ENCODE data around the gene COL11A1. TPM values are rescaled to one million over a fixed set of nuclear protein-coding genes. Genes with fewer than 3 reads are reported as not detected.

Gene COL11A1
- total RNA-seq, 2 experiments from 2014 or later: not detected

DNA sequence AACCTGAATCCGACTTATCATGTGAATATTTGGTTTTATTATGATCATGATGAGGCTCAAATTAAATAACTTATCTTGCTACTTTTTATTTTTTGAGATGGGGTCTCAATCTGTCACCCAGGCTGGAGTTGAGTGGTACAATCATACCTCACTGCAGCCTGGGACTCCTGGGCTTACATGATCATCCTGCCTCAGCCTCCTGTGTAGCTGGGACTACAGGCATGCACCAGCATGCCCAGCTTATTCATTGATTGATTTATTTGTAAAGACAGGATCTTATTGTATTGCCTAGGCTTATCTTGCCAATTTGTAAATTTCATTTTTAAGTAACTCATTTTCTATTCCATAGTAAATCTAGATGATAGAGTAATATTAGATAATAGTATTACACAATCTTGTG is 84.3 kb downstream of the COL11A1 start:
- CTCF ChIA-PET: no interaction called here
- DNase-seq (no peak), ATAC-seq (no peak)
- TF ChIP-seq, protein P1, sequence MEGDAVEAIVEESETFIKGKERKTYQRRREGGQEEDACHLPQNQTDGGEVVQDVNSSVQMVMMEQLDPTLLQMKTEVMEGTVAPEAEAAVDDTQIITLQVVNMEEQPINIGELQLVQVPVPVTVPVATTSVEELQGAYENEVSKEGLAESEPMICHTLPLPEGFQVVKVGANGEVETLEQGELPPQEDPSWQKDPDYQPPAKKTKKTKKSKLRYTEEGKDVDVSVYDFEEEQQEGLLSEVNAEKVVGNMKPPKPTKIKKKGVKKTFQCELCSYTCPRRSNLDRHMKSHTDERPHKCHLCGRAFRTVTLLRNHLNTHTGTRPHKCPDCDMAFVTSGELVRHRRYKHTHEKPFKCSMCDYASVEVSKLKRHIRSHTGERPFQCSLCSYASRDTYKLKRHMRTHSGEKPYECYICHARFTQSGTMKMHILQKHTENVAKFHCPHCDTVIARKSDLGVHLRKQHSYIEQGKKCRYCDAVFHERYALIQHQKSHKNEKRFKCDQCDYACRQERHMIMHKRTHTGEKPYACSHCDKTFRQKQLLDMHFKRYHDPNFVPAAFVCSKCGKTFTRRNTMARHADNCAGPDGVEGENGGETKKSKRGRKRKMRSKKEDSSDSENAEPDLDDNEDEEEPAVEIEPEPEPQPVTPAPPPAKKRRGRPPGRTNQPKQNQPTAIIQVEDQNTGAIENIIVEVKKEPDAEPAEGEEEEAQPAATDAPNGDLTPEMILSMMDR (IDR thresholded peaks at IDR 0.05): no peak
- no peaks in the 10 kb centered on the region for H3K36me3 Mint-ChIP-seq (ENCODE audit: low read depth)
- peaks cover 2% of the 10 kb centered on the region for H3K9me3 Mint-ChIP-seq
- intact Hi-C loops (cut with micrococcal nuclease): no loop called here
- no peaks in the 10 kb centered on the region for H3K27me3 Mint-ChIP-seq
- H3K4me1 Mint-ChIP-seq (ENCODE audit: low read depth): no peaks in the 10 kb centered on the region
- H3K27ac Mint-ChIP-seq: no peak overlapping the region
- H3K4me3 Mint-ChIP-seq: no peak overlapping the region
- POLR2A ChIA-PET: no interaction called here

DNA sequence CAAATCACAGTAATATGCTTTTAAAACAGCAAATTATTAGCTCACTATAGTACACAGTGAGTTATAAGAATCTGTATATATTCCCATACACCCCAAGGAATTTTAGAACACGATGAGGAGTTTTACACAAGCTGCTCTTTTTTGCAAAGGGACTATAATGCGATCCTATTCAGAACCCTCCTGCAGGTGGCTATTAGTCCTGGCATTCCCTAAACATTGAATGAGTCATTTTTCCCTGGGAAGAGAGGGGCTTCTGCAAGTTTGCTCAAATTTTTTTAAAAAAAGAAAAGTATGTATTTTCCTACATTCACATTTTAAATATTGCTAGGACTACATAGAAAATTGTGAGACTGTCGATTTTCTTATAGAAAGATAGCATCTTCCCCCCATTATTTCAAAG is 106.3 kb downstream of the COL11A1 start:
- no peak for ATAC-seq
- POLR2A ChIA-PET: no interaction called here
- intact Hi-C loops (cut with micrococcal nuclease): no loop called here
- no peak overlapping the region for H3K4me3 Mint-ChIP-seq
- TF ChIP-seq, protein P1 (IDR thresholded peaks at IDR 0.05): no peak
- no peak for DNase-seq
- H3K36me3 Mint-ChIP-seq (ENCODE audit: low read depth): no peaks in the 10 kb centered on the region
- CTCF ChIA-PET: no interaction called here
- no peaks in the 10 kb centered on the region for H3K27me3 Mint-ChIP-seq
- no peak overlapping the region for H3K27ac Mint-ChIP-seq
- no peaks in the 10 kb centered on the region for H3K4me1 Mint-ChIP-seq (ENCODE audit: low read depth)
- H3K9me3 Mint-ChIP-seq: no peaks in the 10 kb centered on the region

DNA sequence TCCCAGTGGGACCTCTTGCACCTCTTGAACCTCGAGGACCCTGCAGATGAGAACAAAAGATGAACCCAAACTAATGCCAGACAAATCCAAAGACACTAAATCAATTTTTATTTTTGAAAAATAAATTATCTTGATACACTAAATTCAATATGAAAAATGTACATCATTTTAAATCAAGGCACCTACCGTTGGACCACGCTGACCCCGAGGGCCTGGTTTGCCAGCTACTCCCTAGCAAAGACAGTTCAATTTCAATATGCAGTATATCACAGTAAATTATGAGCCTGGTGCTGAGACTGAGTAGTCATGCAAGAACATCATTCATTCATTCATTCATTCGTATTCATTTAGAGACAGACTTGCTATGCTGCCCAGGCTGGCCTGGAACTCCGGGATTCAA is 129.4 kb downstream of the COL11A1 start:
- DNase-seq (no peak), ATAC-seq (no peak)
- H3K27me3 Mint-ChIP-seq: no peaks in the 10 kb centered on the region
- H3K36me3 Mint-ChIP-seq (ENCODE audit: low read depth): no peaks in the 10 kb centered on the region
- no peak overlapping the region for H3K4me3 Mint-ChIP-seq
- TF ChIP-seq, protein P1 (IDR thresholded peaks at IDR 0.05): no peak
- intact Hi-C loops (cut with micrococcal nuclease): no loop called here
- CTCF ChIA-PET: no interaction called here
- POLR2A ChIA-PET: no interaction called here
- H3K9me3 Mint-ChIP-seq: no peaks in the 10 kb centered on the region
- no peaks in the 10 kb centered on the region for H3K4me1 Mint-ChIP-seq (ENCODE audit: low read depth)
- no peak overlapping the region for H3K27ac Mint-ChIP-seq

DNA sequence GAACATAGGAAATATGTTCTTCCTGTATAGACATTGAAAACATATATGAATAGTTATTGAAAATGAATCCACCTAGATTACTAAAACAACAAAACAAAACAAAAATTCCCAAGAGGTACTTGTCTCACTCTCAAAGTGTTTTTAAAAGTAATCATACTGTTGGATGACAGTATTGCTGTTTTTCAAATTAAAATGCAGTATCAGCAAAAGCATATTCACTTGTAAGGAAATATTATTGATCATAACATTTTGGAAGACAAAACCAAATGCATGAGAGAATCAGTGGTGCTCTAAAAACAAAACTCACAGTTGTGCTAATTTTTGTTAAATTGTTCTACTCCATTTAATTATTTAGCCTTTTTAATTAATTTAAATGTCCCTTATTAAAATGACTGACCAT is 131.0 kb downstream of the COL11A1 start:
- no peaks in the 10 kb centered on the region for H3K9me3 Mint-ChIP-seq
- CTCF ChIA-PET: no interaction called here
- ATAC-seq: no peak
- TF ChIP-seq, protein P1 (IDR thresholded peaks at IDR 0.05): no peak
- POLR2A ChIA-PET: no interaction called here
- no peaks in the 10 kb centered on the region for H3K36me3 Mint-ChIP-seq (ENCODE audit: low read depth)
- no peak for DNase-seq
- intact Hi-C loops (cut with micrococcal nuclease): no loop called here
- no peaks in the 10 kb centered on the region for H3K4me1 Mint-ChIP-seq (ENCODE audit: low read depth)
- H3K27ac Mint-ChIP-seq: no peak overlapping the region
- no peaks in the 10 kb centered on the region for H3K27me3 Mint-ChIP-seq
- no peak overlapping the region for H3K4me3 Mint-ChIP-seq

DNA sequence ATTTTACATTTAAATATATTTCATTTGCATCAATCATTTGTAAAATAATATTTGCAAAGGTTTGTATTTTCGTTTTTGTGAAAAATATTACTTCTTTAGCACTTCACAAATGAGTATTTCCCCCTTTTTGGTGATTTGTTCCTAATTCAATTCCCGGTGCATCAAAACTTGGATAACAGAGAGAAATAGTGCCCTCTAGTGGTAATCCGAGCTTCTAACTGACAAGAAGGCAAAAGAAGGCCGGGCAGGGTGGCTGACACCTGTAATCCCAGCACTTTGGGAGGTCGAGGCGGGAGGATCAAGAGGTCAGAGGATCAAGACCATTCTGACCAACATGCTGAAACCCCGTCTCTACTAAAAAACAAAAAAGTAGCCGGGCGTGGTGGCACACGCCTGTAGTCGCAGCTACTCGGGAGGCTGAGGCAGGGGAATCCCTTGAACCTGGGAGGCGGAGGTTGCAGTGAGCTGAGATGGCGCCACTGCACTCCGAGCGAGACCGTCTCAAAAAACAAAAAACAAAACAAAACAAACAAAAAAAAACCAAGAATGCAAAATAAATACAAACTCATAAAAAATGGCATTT is 137.7 kb downstream of the COL11A1 start:
- no peak for ATAC-seq
- ChIA-PET POLR2A (interaction anchor here (0.7 kb wide), 1 partner anchor 89 kb away, joined by 3 read pairs; no protein-coding TSS in a partner anchor), CTCF (interaction anchor here (0.7 to 1.6 kb wide), 8 partner anchors 9 to 491 kb away, joined by 3 to 4 read pairs (median 4); no protein-coding TSS in a partner anchor)
- Mint-ChIP-seq H3K4me3 (no peak overlapping the region), H3K27ac (no peak overlapping the region), H3K36me3 (ENCODE audit: low read depth) (no peaks in the 10 kb centered on the region), H3K9me3 (no peaks in the 10 kb centered on the region), H3K27me3 (no peaks in the 10 kb centered on the region), H3K4me1 (ENCODE audit: low read depth) (no peaks in the 10 kb centered on the region)
- DNase-seq: peak; percentile 6
- TF ChIP-seq, protein P1 (IDR thresholded peaks at IDR 0.05): peak; percentile 58
- intact Hi-C loops (cut with micrococcal nuclease): no loop called here
